Ramos (cell line): ENCODE results near the gene RGS14.

Experiments
- in situ Hi-C: fragments of 300-500 bp; cut with MboI; formaldehyde crosslinking; loops from one replicate; pipeline ENCODE4 v1.14.3; 2022; ENCODE audit warnings: low sequenced_read_pairs; ENCODE audit not compliant: unreplicated experiment

RGS14 gene

GRCh38 chr5:177362610-177363507 is 5.1 kb downstream of the RGS14 start:
- in situ Hi-C loops = no loop called here

DNA sequence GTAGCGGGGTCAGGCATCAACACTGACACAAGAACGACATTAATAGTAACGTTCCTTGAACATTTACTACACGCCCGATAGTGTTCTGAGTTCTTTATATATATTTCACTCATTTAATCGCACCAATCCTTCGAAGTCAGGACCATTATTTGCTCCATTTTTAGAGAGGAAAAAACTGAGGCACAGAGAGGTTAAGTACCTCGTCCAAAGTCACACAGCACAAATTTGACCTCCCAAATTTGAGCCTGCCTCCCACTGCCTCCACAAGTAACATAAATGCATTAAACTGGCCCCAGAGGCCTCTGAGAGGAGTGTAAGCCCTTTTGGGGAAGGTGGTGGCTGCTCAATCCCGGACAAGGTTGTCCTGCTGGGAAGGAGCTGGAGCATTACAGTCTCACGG is 5.8 kb downstream of the RGS14 start:
- in situ Hi-C loops = no loop called here

GRCh38 chr5:177364159-177364962 is 6.6 kb downstream of the RGS14 start:
- in situ Hi-C loops = no loop called here

DNA sequence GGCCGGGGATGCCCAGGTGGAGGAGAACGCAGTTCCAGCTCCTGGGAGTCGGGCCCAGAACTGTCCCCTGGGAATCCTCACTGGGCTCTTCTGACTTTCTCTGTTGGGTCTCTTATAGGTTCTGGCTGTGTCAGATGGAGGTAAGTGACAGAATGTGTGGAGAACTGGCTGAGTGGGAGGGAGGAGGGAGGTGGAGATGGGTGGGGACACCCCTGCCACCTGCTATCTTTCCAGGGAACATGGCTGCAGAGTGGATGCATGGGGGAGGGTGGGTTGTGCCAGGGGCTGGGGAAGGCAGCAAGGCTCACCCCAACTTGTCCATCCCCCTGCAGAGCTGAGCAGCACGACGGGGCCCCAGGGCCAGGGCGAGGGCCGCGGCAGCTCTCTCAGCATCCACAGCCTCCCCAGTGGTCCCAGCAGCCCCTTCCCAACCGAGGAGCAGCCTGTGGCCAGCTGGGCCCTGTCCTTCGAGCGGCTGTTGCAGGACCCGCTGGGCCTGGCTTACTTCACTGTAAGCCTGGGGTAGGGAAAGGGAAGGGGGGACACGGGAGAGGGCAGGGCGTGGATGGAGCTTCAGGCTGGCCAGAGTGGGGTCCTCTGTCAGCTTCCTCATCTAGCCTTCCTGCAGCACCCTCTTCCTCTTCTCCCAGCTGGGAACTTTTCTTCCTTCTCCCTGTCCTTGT is 8.3 kb downstream of the RGS14 start:
- in situ Hi-C loops = no loop called here

DNA sequence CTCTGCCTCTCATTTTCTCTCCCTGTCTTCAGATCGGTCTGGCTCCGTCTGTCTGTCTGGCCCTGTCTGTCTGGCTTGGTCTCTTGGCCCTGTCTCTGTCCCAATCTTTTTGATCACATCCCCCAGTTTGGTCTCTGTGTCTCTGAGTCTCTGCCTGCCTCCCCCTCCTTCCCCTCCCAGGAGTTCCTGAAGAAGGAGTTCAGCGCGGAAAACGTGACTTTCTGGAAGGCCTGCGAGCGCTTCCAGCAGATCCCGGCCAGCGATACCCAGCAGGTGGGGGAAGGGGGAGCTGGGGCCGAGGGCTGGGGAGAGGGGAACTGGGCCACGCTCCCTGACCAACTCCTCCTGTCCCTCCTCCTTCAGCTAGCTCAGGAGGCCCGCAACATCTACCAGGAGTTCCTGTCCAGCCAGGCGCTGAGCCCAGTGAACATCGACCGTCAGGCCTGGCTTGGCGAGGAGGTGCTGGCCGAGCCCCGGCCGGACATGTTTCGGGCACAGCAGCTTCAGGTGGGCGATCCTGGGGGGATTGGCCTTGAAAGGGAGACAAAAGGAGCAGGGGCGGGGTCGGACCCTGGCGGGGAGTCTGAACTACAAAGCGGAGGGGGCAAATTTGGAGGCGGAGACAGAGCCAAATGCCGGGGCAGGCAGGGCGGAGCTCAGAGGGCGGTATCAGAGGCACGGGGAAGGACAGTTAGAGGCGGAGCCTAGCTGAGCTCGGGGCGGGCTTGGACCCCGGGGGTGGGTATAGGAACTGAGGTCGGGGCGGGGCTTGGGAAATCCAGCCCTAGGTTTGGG is 9.0 kb downstream of the RGS14 start:
- in situ Hi-C loops = no loop called here

DNA sequence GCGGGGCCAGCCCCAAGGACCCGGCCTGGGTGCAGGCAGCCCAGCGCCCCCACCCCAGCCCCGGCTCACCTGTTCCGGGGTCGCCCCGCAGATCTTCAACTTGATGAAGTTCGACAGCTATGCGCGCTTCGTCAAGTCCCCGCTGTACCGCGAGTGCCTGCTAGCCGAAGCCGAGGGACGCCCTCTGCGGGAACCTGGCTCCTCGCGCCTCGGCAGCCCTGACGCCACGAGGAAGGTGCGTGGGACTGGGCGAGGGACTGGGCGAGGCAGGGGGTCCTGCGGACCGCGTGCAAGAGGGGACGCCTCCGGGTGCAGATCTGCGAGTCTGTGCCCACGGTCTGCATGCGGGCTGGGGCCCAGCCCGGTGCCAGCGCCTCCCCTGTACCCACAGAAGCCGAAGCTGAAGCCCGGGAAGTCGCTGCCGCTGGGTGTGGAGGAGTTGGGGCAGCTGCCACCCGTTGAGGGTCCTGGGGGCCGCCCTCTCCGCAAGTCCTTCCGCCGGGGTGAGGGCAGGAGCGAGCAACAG is 9.7 kb downstream of the RGS14 start:
- in situ Hi-C loops = no loop called here

GRCh38 chr5:177367981-177368868 is 10.5 kb downstream of the RGS14 start:
- in situ Hi-C loops = no loop called here

DNA sequence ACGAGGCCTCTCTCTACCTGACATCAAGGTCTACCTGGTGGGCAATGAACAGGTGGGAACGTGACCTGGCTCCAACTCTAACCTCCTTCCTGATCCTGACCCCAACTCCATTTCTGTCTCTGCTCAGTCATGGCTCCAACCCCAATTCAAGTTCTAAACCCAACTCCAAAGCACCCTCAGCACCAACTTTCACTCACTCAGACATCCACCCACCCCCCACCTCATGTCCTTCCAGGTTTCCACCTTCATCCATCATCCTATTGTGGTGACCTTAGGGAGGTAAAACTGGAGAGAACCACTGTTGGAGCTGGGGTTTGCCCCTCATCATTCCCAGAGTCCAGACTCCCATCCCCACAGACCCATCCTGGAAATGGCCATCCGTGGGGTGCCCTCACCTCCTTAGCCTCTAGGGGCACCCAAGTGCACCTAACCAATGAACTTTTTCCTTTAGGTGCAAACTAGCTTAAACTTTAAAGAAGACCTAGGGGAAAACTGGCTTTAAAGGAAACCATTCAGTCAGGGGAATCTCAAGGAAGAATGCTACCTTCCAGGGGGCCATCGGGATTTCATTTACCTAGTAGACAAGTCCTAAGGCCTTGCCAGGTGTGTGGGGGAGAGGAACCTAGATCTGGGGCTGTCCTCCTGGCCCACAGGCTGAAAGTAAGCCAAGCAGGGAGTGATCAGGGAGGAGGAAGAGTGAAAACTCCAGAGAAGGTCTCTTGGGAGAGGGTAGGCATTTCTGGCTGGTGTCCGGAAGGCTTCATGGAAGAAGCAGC is 11.3 kb downstream of the RGS14 start:
- in situ Hi-C loops = no loop called here

DNA sequence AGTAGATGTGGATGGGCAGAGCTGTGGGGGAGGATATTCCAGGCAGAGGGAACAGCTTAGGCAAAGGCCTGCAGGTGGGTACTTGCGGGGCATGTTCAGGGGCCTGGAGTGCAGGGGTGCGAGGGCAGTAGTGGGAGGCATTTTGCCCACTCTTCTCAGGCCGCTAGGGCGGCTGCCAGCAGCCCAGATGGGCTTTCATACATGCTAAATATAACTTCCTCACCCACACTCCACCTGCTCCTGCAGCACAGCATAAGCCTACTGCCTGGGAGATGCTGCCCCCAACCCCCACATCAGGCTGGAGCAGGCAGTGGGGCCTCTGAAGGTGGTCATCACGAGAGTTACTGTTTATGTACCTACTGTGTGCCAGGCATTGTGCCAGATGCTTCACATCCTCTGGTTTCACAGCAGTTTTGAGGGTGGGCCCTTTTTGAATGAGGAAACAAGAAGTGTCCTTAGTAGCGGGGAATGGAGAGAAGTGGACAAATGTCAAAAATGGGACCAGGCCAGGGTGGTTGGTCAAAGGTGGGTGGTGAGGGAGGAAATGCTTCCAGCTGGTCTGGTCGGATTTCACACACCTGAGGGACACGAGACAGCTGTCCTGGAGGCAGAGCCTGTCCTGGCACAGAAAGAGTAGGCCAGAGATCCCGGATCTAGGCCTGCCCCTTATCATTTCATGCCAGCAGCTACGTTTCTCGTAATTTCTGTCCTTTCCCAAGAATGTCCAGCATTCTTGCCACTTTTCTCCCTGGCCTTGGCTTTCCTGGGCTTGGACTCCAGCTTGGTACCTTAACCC is 12.1 kb downstream of the RGS14 start:
- in situ Hi-C loops = no loop called here

DNA sequence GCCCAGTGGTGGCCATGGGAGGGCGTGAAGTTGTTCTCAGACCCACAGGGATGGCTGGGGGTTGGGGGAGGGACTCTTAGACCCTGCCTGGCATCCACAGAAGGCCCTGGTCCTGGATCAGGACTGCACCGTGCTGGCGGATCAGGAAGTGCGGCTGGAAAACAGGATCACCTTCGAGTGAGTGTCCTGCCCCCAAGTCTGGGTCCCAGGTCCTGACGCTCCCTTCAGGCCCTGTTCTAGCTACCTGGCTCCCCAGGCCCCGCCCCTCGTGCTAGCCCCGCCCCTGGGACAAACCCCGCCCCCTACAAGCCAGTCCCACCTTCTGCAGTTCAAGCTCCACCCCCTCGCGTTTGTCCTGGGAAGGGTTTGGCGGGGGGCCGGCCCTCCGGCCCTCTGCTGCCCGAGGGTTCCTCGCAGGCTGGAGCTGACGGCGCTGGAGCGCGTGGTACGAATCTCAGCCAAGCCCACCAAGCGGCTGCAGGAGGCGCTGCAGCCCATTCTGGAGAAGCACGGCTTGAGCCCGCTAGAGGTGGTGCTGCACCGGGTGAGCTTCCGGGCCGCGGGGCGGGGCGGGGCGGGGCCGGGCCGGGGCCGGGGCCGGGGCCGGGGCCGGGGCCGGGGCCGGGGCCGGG is 12.9 kb downstream of the RGS14 start:
- in situ Hi-C loops = no loop called here

GRCh38 chr5:177371120-177372033 is 13.7 kb downstream of the RGS14 start:
- in situ Hi-C loops = no loop called here

DNA sequence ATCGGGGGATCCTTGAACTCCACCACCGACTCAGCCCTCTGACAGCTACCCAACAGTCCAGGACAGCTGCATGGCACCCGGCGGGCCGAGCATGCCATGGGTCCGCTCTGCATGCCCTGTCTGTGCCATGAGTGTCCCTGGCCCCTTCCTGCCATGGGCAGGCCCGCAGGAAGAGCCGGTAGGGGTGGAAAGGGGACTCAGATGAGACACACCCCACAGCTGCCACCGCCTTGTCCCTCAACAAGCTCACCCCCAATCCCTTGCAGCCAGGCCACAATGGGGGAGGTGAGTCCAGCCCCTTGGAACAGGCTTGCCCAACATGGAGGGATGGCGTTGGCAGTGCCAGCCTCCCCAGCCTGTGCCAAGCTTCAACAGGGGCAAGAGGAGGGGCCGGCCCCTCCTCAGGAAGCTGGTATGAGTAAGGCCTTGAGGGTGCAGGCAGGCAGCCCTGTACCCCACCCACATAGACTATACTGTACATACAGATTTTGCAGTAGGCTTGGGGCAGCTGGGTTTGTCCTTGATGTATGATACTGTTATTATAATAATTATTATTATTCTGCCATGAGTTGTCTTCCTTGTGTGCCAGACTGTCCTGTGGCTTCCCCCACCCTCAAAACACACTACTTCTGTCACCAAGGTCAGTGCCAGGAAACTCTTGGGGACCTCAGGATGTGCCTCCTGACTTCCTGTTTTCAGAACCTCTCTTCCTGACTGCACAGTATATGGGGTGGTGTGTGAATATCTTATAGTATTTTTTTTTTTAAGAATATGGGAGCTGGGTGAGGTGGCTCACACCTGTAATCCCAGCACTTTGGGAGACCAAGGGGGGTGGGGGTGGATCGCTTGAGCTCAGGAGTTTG is 14.5 kb downstream of the RGS14 start:
- in situ Hi-C loops = no loop called here

- in situ Hi-C loops = no loop called here
Observed at GRCh38 chr5:177372910-177373309, 15.2 kb downstream of the RGS14 start.

- in situ Hi-C loops = no loop called here
Observed at GRCh38 chr5:177373806-177374205, 16.1 kb downstream of the RGS14 start.

GRCh38 chr5:177374211-177374610 is 16.5 kb downstream of the RGS14 start:
- in situ Hi-C loops = no loop called here
